ENCODE results near the gene NT5C1B. TPM values are rescaled to one million over a fixed set of nuclear protein-coding genes. Genes with fewer than 3 reads are reported as not detected.

Gene NT5C1B
- total RNA-seq, 2 donors from 2014 or later, result not detected

DNA sequence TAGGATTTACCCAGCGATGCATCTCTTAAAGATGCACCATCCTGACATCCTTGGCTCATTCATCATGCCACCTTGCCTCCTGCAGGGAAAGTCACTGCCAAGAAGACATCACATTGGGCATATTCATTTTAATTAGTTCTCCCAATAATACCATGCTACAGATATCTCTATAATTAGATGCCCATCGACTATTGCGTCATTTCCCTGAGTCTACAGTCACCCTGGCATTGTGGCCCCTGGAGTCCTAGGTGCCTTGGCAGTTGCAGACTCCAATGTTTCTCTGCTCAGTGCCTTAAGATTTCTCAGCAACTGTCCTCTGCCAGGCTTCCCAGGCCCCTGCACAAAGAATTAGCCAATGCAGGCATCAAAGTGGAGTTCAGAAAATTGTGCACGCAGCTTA, 61.5 kb downstream of the NT5C1B start:
- no peak for DNase-seq
- Histone ChIP-seq H3K36me3 (no peaks in the 10 kb centered on the region), H3K4me1 (no peaks in the 10 kb centered on the region), H3K4me3 (no peak overlapping the region), H3K9ac (ENCODE audit: low read depth in 2 of 2, low read length in 2 of 2) (no peak overlapping the region), H3K9me3 (no peaks in the 10 kb centered on the region), H3K27me3 (no peaks in the 10 kb centered on the region), H3K27ac (no peak overlapping the region)
- intact Hi-C loops (cut with DNase I), result no loop called here
- TF ChIP-seq CTCF (IDR thresholded peaks at IDR 0.05), result no peak

DNA sequence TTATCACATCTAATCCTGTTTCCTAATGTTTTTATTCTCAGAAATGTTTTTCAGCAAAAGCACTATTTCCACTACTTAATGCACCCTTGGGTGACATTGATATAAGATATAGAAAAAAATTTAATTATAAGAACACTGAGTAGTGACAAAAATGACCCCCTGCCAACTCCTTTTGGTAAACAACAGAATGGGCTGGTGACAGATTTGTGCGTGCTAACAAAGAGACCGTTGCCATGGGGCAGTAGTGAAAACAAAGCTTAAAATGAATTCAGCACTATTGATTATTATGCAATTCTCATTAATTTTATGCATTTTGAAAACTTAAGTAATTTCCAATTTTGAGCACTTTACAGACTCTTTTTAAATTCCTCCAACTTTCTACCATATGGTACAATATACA, 62.0 kb downstream of the NT5C1B start:
- no peak for TF ChIP-seq CTCF (IDR thresholded peaks at IDR 0.05)
- DNase-seq, result no peak

DNA sequence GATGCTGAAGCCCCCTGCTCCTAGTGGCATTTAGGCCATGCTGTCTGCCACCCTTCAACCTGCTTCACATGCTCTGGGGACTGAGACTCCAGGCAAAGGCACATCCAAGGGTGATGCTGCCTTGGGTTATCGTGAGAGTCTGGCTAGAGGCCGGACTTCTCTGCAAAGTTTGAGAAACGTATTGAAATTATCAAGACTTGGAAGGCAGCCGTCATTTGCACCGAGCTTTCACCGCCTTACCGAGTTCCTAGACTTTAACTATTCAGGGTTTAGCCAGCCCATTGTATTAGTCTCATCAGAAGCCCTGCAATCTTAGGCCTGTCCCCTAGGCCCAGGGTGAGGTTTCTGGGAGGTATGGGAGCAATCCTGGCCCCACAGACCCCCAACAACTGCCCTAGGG, 62.9 kb downstream of the NT5C1B start:
- intact Hi-C loops (cut with DNase I), result no loop called here
- no peak overlapping the region for H3K27ac ChIP-seq
- DNase-seq, result no peak
- H3K9me3 ChIP-seq, result no peaks in the 10 kb centered on the region
- H3K4me1 ChIP-seq, result no peaks in the 10 kb centered on the region
- H3K9ac ChIP-seq (ENCODE audit: low read depth in 2 of 2, low read length in 2 of 2), result no peak overlapping the region
- no peak overlapping the region for H3K4me3 ChIP-seq
- no peaks in the 10 kb centered on the region for H3K27me3 ChIP-seq
- no peaks in the 10 kb centered on the region for H3K36me3 ChIP-seq
- no peak for TF ChIP-seq CTCF (IDR thresholded peaks at IDR 0.05)

More for the DNA sequence above, 62.0 kb downstream of the NT5C1B start:
- Histone ChIP-seq H3K36me3 (no peaks in the 10 kb centered on the region), H3K4me3 (no peak overlapping the region), H3K27me3 (no peaks in the 10 kb centered on the region), H3K4me1 (no peaks in the 10 kb centered on the region), H3K9me3 (no peaks in the 10 kb centered on the region), H3K9ac (ENCODE audit: low read depth in 2 of 2, low read length in 2 of 2) (no peak overlapping the region), H3K27ac (no peak overlapping the region)
- intact Hi-C loops (cut with DNase I), result no loop called here

- Histone ChIP-seq H3K9me3 (no peaks in the 10 kb centered on the region), H3K4me3 (no peak overlapping the region), H3K4me1 (no peaks in the 10 kb centered on the region), H3K9ac (ENCODE audit: low read depth in 2 of 2, low read length in 2 of 2) (no peak overlapping the region), H3K36me3 (no peaks in the 10 kb centered on the region), H3K27ac (no peak overlapping the region), H3K27me3 (no peaks in the 10 kb centered on the region)
- no peak for TF ChIP-seq CTCF (IDR thresholded peaks at IDR 0.05)
- no peak for DNase-seq
- intact Hi-C loops (cut with DNase I), result no loop called here
These were observed 63.5 kb downstream of the NT5C1B start for GRCh38 chr2:18525852-18526251.

DNA sequence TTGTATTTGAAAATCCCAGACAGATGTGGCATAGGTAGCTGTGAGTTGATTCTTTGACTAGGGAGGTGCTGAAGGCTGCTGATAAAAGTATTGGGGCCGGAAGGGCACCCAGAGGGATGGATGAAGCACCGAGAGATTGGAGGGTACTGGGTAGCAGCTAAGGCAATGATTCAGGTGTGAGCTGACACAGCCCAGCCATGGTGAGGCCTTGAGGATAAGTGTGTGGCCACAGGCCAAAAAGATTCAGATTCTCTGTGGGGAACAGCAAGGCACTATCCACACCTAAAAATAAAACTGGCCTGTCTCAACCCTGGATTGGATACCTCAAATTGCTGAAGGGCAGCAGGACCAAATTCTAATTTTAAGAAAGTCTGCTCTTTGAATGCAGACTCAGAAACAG, 64.1 kb downstream of the NT5C1B start:
- no peaks in the 10 kb centered on the region for H3K9me3 ChIP-seq

More for the DNA sequence above, 64.1 kb downstream of the NT5C1B start:
- DNase-seq, result no peak
- intact Hi-C loops (cut with DNase I), result no loop called here
- Histone ChIP-seq H3K4me3 (no peak overlapping the region), H3K9ac (ENCODE audit: low read depth in 2 of 2, low read length in 2 of 2) (no peak overlapping the region), H3K27ac (no peak overlapping the region), H3K4me1 (no peaks in the 10 kb centered on the region), H3K36me3 (no peaks in the 10 kb centered on the region), H3K27me3 (no peaks in the 10 kb centered on the region)
- no peak for TF ChIP-seq CTCF (IDR thresholded peaks at IDR 0.05)

Data from colonic mucosa (tissue), 4 donors.